ENCODE data around the gene DUSP28. TPM values are rescaled to one million over a fixed set of nuclear protein-coding genes. Genes with fewer than 3 reads are reported as not detected.
"Not testable (repeated sequence)": the region's sequence is repeated elsewhere in the genome, so short reads cannot be mapped to it uniquely, and the experiment has no call there.

Gene DUSP28
- total RNA-seq, 1 experiment from 2014 or later: 8.6 TPM

DNA sequence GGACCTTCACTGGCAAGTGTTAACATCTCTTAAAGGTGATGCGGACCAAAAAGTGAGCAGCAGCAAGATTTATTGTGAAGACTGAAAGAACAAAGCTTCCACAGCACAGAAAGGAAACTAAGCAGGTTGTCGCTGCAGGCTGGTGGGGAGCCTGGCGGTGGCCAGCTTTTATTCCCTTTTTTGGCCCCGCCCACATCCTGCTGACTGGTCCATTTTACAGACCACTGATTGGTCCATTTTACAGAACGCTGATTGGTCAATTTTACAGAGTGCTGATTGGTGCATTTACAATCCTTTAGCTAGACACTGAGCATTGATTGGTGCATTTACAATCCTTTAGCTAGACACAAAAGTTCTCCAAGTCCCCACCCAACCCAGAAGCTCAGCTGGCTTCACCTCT, 38.3 kb upstream of the DUSP28 start:
- H3K4me1 ChIP-seq (replicated peaks); H3K4me3 ChIP-seq: not testable (repeated sequence)
- peaks cover 22% of the 10 kb centered on the region for H3K36me3 ChIP-seq

DNA sequence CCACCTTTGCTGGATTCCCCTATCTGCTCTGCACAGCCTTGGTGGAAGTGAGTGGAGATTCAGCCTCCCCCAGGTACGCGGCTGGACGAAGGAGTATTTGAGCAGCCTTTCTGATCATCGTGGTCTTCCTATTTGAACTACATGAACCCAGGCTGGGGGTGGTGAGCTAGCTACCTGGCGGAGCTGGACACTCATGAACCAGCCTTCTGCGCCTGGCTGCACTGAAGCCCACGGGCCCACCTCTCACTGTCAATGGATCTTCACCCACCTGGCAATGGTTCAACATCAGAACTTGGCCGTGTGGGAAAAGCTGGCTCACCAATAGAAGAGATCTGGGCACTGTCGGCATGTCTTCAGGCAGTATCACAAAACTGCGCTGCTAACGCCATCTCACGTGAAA, 37.8 kb upstream of the DUSP28 start:
- peaks cover 14% of the 10 kb centered on the region for H3K27me3 ChIP-seq (replicated peaks)
- no peak overlapping the region for H3K27ac ChIP-seq
- DNase-seq (ENCODE audit: low read depth in 1 of 2, low spot score in 2 of 2): peak in 1 of 2 experiments; percentile 31
- H3K36me3 ChIP-seq: peaks cover 22% of the 10 kb centered on the region
- no peaks in the 10 kb centered on the region for H3K4me1 ChIP-seq (replicated peaks)
- no peak overlapping the region for H3K4me3 ChIP-seq
- peaks cover 15% of the 10 kb centered on the region for H3K9me3 ChIP-seq (replicated peaks)

More for the DNA sequence above, 38.3 kb upstream of the DUSP28 start:
- H3K27ac ChIP-seq: not testable (repeated sequence)
- Histone ChIP-seq H3K27me3 (replicated peaks) (peaks cover 14% of the 10 kb centered on the region), H3K9me3 (replicated peaks) (peaks cover 15% of the 10 kb centered on the region)
- peak in 1 of 2 experiments; percentile 20 for DNase-seq (ENCODE audit: low read depth in 1 of 2, low spot score in 2 of 2)

GRCh38 chr2:240523451-240524281, 36.5 kb upstream of the DUSP28 start:
- Histone ChIP-seq H3K4me3 (no peak overlapping the region), H3K27me3 (replicated peaks) (peaks cover 14% of the 10 kb centered on the region), H3K27ac (no peak overlapping the region), H3K4me1 (replicated peaks) (no peaks in the 10 kb centered on the region), H3K9me3 (replicated peaks) (peaks cover 15% of the 10 kb centered on the region), H3K36me3 (peaks cover 23% of the 10 kb centered on the region)
- DNase-seq (ENCODE audit: low read depth in 1 of 2, low spot score in 2 of 2): peak in 1 of 2 experiments; percentile 36

DNA sequence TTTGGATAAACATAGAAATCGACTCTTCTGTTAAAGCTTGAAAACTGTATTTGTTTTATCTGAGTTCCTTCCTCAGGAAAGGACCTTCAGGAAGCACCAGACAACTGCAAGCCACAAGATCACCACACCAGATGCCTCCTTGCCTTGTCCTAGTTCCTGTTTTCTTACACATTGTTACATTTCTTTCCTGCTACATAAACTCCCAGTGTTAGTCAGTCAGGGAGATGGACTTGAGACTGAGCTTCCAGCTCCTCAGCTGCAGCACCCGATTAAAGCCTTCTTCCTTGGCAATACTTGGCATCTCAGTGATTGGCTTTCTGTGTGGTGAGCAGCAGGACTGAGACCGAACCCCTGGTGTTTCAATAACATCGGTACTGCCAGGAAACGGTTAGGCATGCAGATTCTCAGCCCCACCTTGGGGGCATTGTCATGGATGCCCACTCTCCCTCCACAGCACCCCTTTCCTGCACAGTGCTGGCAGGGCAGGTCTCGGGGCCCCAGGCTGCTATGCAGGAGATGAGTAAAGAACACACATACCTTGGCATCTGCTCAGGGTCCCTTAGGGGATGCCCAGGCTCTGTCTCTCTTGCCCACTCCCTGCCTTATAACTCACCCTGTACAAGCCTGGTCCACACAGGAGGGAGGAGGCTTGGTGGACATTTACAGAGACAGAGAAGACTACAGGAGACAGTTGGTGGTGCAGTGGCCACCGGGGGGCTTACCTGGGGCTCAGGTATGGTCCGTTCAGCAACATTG, 35.0 kb upstream of the DUSP28 start:
- DNase-seq (ENCODE audit: low read depth in 1 of 2, low spot score in 2 of 2): peak in 1 of 2 experiments; percentile 19
- Histone ChIP-seq H3K9me3 (replicated peaks) (peaks cover 15% of the 10 kb centered on the region), H3K4me1 (replicated peaks) (no peaks in the 10 kb centered on the region), H3K27ac (no peak overlapping the region), H3K4me3 (no peak overlapping the region), H3K36me3 (peaks cover 29% of the 10 kb centered on the region), H3K27me3 (replicated peaks) (peaks cover 6% of the 10 kb centered on the region)

DNA sequence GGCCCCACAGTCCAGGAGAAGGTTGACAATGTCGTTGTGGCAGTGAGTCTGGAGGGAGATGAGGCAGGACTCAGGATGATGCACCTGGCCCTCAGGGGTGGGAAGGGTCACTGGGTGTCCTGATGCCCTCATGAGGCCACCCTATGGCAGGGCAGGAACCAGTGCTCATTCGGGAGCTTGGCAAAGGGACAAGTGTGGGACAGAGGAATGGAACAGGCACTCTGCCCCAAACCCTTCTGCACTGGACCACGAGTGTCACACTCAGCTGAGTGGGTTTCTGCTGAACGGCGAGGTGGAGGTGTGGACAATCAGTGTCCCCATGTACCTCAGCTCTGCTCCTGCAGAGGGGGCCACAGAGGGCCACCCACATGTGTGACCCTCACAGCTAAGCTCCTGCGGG, 34.4 kb upstream of the DUSP28 start:
- peaks cover 15% of the 10 kb centered on the region for H3K9me3 ChIP-seq (replicated peaks)
- H3K27me3 ChIP-seq (replicated peaks): no peaks in the 10 kb centered on the region
- DNase-seq (ENCODE audit: low read depth in 1 of 2, low spot score in 2 of 2): peak in 1 of 2 experiments; percentile 36
- H3K4me1 ChIP-seq (replicated peaks): no peaks in the 10 kb centered on the region
- H3K27ac ChIP-seq: no peak overlapping the region
- H3K4me3 ChIP-seq: no peak overlapping the region
- peaks cover 29% of the 10 kb centered on the region for H3K36me3 ChIP-seq

GRCh38 chr2:240526521-240526920, 33.6 kb upstream of the DUSP28 start:
- no peak overlapping the region for H3K4me3 ChIP-seq
- H3K36me3 ChIP-seq: peaks cover 35% of the 10 kb centered on the region
- DNase-seq (ENCODE audit: low read depth in 1 of 2, low spot score in 2 of 2): no peak
- peaks cover 18% of the 10 kb centered on the region for H3K9me3 ChIP-seq (replicated peaks)
- H3K27ac ChIP-seq: no peak overlapping the region
- no peaks in the 10 kb centered on the region for H3K4me1 ChIP-seq (replicated peaks)
- H3K27me3 ChIP-seq (replicated peaks): no peaks in the 10 kb centered on the region

DNA sequence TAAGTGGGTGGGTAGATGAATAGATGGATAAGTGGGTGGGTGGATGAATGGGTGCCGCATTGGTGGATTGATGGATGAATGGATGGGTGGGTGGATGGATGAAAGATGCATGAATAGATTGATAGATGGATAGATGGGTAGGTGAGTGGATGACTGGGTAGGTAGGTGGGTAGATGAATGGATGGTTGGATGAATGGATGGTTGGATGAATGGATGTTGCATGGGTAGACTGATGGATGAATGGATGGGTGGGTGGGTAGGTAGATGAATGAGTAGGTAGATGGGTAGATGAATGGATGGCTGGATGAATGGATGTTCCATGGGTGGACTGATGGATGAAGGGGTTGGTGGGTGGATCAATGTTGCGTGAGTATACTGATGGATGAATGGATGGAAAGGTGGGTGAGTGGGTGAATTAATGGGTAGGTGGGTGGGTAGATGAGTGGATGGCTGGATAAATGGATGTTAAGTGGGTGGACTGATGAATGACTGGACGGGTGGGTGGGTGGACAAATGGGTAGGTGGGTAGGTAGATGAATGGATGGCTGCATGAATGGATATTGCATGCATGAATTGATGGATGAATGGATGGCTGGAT, 32.9 kb upstream of the DUSP28 start:
- H3K4me3 ChIP-seq: no peak overlapping the region
- H3K4me1 ChIP-seq (replicated peaks): no peaks in the 10 kb centered on the region
- no peaks in the 10 kb centered on the region for H3K27me3 ChIP-seq (replicated peaks)
- no peak overlapping the region for H3K27ac ChIP-seq
- H3K9me3 ChIP-seq (replicated peaks): peaks cover 23% of the 10 kb centered on the region
- peaks cover 35% of the 10 kb centered on the region for H3K36me3 ChIP-seq
- no peak for DNase-seq (ENCODE audit: low read depth in 1 of 2, low spot score in 2 of 2)

DNA sequence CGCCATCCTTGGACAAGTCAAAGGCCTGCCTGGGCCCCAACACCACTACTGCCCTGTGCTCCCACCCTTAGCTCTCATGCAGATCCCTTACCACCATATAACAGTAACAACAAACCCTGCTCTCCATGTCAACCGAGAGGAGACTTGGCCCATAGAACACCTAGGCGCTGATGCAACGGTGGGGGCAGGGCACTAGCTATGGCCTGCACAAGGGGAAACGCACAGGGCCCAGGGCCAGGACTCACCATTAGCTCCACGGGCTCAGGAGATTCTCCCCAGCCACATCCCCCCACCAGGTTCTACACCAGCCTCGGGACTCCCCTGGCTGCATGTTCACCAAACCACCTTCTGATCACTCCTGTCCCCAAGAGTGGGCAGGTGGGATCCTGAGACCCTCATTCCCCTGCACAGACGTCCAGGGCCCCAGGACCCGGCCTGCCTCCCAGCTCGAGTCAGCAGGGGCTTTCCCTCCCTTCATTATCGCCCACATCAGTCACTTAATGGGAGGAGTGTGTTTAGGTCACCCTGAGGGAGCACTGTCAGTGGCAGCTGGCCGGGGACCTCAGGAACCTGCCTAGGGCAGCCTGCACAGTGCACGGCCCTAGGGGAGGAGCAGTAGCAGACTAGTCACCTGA, 31.6 kb upstream of the DUSP28 start:
- peaks cover 29% of the 10 kb centered on the region for H3K36me3 ChIP-seq
- peaks cover 27% of the 10 kb centered on the region for H3K9me3 ChIP-seq (replicated peaks)
- no peak overlapping the region for H3K4me3 ChIP-seq
- no peaks in the 10 kb centered on the region for H3K27me3 ChIP-seq (replicated peaks)
- DNase-seq (ENCODE audit: low read depth in 1 of 2, low spot score in 2 of 2): peak in 1 of 2 experiments; percentile 38
- no peak overlapping the region for H3K27ac ChIP-seq
- no peaks in the 10 kb centered on the region for H3K4me1 ChIP-seq (replicated peaks)

GRCh38 chr2:240529344-240529999, 30.7 kb upstream of the DUSP28 start:
- Histone ChIP-seq H3K36me3 (peaks cover 24% of the 10 kb centered on the region), H3K4me3 (no peak overlapping the region), H3K9me3 (replicated peaks) (peaks cover 27% of the 10 kb centered on the region), H3K27ac (no peak overlapping the region), H3K27me3 (replicated peaks) (no peaks in the 10 kb centered on the region), H3K4me1 (replicated peaks) (no peaks in the 10 kb centered on the region)
- peak in 1 of 2 experiments; percentile 31 for DNase-seq (ENCODE audit: low read depth in 1 of 2, low spot score in 2 of 2)

- Histone ChIP-seq H3K4me1 (replicated peaks) (no peaks in the 10 kb centered on the region), H3K9me3 (replicated peaks) (peaks cover 22% of the 10 kb centered on the region), H3K27ac (no peak overlapping the region), H3K4me3 (no peak overlapping the region), H3K36me3 (peaks cover 19% of the 10 kb centered on the region), H3K27me3 (replicated peaks) (no peaks in the 10 kb centered on the region)
- peak in 1 of 2 experiments; percentile 36 for DNase-seq (ENCODE audit: low read depth in 1 of 2, low spot score in 2 of 2)
Measured at GRCh38 chr2:240530181-240530580, 30.0 kb upstream of the DUSP28 start.

DNA sequence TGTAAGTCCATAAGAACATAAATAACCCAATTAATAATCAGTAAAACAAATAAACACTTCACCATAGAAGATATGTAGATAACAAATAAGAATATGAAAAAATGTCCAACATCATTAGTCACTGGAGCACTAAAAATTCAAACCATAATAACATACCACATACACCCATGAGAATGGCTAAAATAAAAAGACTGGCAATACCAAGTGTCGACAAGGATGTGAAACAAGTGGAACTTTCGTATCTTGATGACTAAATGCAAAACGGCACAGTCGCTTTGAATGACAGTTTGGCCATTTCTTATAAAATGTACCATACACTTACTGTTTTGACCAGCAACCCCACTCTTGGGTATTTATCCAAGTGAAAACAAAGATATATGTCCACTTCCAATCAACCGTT, 29.1 kb upstream of the DUSP28 start:
- Histone ChIP-seq H3K9me3 (replicated peaks) (peaks cover 14% of the 10 kb centered on the region), H3K27ac (no peak overlapping the region), H3K36me3 (peaks cover 13% of the 10 kb centered on the region), H3K27me3 (replicated peaks) (no peaks in the 10 kb centered on the region), H3K4me3 (no peak overlapping the region), H3K4me1 (replicated peaks) (no peaks in the 10 kb centered on the region)
- DNase-seq (ENCODE audit: low read depth in 1 of 2, low spot score in 2 of 2): no peak

GRCh38 chr2:240532031-240532775, 28.0 kb upstream of the DUSP28 start:
- DNase-seq (ENCODE audit: low read depth in 1 of 2, low spot score in 2 of 2): no peak
- Histone ChIP-seq H3K4me1 (replicated peaks) (no peaks in the 10 kb centered on the region), H3K27ac (no peak overlapping the region), H3K4me3 (no peak overlapping the region), H3K36me3 (peaks cover 13% of the 10 kb centered on the region), H3K27me3 (replicated peaks) (no peaks in the 10 kb centered on the region), H3K9me3 (replicated peaks) (peaks cover 13% of the 10 kb centered on the region)

Data from SJSA1 (cell line).